Measurements from ENCODE around the gene PRR11.

DNA sequence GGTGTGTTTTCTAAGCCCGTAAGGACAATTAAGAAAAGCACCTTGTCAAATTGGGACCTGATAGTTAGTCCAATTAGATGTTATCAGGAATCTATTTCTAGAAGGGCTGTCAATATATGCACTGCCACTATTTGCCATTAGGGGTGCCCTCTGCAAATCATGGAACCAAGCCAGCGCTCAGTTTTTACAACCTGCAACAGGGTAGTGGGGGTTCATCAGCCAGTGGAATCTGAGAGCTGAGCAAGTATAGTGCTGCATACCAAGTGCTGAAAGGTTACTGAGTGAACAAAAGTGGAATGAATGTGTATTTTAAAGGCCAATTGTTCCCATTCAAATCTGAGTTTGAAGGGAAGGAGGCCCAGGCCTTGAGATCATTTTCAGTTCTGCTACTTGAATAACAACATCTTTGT, 10.4 kb downstream of the PRR11 start:
- TF ChIP-seq, protein P1, sequence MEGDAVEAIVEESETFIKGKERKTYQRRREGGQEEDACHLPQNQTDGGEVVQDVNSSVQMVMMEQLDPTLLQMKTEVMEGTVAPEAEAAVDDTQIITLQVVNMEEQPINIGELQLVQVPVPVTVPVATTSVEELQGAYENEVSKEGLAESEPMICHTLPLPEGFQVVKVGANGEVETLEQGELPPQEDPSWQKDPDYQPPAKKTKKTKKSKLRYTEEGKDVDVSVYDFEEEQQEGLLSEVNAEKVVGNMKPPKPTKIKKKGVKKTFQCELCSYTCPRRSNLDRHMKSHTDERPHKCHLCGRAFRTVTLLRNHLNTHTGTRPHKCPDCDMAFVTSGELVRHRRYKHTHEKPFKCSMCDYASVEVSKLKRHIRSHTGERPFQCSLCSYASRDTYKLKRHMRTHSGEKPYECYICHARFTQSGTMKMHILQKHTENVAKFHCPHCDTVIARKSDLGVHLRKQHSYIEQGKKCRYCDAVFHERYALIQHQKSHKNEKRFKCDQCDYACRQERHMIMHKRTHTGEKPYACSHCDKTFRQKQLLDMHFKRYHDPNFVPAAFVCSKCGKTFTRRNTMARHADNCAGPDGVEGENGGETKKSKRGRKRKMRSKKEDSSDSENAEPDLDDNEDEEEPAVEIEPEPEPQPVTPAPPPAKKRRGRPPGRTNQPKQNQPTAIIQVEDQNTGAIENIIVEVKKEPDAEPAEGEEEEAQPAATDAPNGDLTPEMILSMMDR (IDR thresholded peaks at IDR 0.05) = peak in 1 of 4 experiments; percentile 36
- TF ChIP-seq POLR2A (IDR thresholded peaks at IDR 0.05) = no peak

Measured in prostate gland (tissue), 2 donors.